SIG-M5 (cell line): ENCODE data around the gene TRABD.

Experiments
- DNase-seq: peaks from one replicate; lab custom pipeline; 2025; lab: John Stamatoyannopoulos, UW

The TRABD gene

DNA sequence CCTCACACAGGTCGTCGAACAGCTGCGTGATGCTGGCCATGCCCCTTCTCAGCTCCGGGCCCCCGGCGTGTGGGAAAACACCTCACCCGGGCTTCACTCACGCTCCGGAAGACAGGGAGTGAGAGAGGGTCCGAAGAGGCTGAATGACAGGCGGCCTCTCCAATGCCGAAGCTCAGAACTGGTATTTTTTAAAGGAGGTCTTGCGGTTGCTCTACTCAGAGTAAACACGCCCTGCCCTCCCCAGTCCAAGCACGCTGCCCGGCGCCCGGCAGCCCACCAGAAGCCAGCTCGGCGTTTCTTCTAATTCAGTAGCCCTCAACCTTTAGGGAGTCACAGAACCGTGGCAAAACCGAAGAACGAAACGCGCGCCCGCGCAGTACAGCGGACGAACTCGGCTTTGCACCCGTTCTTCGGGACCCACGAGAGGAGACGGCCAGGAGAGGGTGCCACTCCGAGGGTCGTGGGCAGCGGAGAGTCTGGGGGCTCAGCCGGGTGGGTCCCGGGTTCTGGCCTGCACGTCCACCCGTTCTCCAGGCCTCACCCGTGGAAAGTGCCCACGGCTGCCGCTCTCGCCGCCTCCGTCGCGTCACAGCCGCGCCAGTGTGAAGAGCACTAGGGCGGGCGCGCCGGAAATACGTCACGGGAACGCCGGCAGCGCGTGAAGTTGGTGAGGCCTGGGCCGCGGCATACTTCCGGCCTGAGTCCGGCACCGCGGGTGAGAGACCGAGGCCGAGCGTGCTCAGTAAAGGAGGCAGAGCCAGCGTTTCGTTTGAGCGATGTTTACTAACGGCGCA is 58.9 kb downstream of the TRABD start, which contains the start of gene TUBGCP6:
TSS of gene TUBGCP6 (minus strand) at position 604 of the 794 bp plus-strand sequence. CDS start at position 40, 564 bp downstream.
- peak; percentile 33 for DNase-seq

- no peak for DNase-seq
Observed at GRCh38 chr22:50245214-50246072, 59.7 kb downstream of the TRABD start.

DNA sequence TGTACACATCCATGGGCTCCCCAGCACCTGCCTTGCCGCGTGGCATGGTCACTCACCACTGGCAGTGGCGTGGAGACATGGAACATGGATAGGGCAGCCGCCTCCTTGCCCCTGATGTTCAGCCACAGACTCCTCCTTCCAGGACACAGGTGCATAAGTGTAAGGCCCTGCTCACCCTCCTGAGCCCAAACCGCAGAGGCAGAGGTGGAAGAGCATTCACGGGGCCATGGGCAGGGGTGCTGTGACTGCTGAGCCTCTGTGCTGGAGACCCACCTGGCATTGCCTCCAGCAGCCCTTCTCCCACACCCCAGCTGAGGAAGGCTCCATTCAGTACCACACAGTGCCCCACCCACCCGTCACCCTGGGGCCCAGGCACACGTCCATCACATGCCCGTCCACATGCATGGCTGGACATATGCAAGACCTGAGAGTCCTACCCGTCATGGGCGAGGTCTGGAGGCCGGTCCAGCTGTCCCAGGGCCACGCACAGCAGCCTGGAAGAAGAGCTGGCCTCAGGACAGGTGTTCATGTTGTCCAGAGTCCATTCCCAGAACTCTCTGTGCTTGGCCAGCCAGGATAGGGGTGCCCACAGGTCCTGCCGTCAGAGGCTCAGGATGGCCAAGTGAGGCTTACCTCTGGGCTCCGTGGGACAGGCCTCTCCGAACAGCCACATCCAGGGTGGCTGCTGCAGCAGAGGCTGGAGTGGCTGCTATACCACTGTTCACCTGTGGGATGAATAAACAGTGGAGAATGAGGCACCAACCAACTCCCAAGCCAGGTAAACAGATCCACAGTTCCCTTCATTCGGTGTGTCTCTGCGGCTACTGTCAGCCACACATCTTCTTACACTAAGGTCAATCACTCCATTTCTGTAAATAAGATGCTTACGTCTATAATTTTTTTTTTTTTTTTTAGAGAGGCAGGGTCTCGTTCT is 60.8 kb downstream of the TRABD start:
- no peak for DNase-seq

DNA sequence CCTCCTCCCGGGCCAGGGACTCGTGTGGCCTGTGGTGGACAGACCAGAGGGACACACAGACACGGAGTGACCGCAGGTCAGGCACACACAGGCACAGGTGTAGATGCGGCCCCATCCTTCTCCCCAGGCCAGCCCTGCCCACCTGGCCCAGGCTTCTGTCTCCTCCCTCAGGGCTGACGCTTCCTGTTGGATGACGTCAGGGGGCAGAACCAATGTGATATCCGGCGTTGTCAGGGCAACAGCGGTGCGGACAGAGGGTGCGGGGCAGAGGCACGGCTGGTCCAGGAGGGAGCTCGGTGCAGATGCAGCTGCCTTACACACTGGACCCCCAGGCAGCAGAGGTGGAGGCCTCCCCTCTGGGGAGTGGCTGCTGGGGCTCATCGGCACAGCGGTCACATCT is 62.0 kb downstream of the TRABD start:
- no peak for DNase-seq

DNA sequence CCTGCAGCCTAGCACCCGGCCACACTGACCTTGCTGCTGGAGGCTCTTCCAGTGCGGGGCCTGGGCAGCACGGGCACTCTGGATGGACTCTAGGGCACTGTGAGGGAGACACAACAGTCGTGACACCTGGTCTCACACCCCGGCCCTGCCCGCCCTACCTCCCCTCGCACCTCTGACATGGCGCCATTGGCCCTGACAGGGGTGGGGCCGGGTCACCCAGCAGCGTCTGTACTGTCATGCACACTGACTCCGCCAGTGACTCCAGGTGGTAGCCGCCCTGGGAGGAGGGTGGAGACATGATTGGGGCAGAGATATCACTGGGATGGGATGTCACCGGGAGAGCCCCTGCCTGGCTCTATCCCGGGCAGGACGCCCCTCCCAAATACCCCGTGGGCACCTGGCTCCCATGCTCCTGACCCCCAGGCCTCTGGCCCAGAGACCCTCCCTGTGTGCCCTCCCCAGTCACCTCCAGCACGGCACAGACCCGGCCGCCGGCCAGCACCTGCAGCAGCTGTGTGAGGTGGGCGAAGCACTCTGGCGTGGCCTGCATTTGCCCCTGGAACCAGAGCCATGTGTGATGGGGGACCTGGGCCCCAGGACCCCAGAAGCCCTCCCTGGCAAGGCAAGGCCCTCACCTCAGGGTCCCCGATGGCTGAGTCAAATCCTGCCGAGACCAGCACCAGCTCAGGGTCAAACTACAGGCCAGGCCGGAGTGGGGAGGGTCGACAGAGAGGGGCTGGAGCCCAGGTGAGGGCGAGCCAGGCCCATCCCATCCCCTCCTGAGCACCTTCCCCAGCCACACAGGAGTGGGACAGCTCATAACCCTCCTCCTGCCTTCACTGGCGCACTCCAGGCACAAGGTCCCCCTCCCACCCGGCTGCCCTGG is 62.7 kb downstream of the TRABD start:
- no peak for DNase-seq
